Kidney glomerular epithelial cell (primary cell): ENCODE results near the gene ADD3.
"Not testable (repeated sequence)": the region's sequence is repeated elsewhere in the genome, so short reads cannot be mapped to it uniquely, and the experiment has no call there.

ENCODE experiments used
- DNase-seq: peaks from one replicate; lab custom pipeline; 2025; lab: John Stamatoyannopoulos, UW

Gene ADD3

DNA sequence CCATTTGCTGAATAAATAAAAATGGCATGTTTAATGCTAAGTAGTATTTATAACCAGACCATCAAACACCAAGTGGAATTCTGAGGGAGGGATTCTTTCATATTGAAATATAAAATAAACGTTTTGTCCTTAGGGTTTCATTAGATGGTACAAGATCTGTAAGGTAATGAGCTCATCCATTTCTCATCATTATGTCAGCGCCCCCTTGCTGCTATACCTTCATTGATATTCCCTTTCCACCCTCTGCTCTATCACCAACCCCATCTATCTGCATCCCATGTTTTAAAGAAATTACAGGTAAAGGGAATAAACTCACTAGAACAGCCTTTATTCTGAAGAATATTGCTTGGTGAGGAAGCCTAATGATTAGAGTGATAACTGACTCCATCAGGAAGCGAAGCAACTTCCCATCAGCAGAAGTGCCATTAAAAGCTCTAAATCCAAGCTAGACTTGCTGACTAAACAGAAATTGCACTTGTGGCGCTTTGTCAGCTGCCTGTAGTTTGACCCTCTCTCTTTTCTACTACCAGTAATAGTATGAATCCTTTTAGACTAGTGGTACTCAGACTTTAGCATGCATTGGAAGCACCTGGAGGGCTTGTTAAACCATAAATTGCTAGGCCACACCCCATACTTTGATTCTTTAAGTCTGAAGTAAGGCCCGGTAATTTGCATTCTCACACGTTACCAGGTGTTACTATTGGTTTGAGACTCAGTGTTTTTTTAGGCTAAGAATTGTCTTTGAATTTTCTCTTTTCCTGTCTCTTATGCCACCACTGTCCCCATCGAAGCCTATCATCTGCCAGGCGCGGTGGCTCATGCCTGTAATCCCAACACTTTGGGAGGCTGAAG, 27.5 kb downstream of the ADD3 start:
- DNase-seq: no peak

DNA sequence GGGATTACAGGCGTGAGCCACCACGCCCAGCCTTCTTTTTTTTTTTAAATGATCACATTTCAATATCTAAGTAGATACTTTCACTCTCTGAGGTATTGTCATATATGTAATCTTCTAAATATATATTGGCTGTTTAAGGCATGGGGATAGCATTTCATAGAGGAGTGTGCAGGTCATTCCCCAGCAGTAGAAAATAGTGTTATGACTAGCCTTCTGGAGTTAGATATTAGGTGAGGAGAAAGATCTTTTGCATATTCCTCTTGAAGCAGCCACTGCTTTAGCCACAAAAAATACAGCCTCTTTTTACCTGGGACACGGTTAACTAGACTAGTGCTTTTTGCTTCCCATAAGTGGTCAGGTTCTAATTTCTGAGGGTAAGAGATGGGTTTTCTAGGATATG, 28.9 kb downstream of the ADD3 start:
- no peak for DNase-seq

- DNase-seq: no peak
Observed at GRCh38 chr10:110039254-110039653, 31.5 kb downstream of the ADD3 start.

GRCh38 chr10:110040108-110040507, 32.3 kb downstream of the ADD3 start:
- no peak for DNase-seq

DNA sequence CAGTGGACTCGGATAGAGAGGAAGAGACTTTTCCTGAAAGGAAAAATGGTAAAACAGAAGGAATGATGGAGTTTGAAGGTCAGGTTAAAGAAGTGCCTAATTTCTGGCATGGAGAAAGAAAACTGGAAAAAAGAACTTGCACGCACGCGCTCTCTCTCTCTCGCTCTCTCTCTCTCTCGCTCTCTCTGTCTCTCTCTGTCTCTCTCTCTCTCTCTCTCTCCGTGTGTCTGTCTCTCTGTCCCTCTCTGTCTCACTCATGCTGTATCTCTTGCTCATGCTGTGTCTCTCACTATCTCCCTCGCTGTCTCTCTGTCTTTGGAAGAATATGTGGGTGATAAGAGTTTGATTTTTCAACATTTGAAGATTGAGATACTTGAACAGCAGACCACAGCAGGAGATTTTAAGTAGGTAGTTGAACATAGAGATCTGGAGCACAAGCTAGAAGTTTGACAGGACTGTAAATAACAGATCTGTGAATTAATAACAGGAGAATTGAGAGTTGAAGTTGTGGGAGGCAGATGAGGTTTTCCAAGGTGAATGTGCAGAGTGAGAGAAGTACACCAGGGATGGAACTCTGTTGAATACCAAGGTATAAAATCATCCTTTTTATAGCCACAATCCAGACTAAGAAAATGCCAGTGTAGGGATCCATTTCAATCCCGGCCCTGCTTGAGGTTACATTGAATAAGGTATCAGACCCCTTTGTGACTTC, 33.1 kb downstream of the ADD3 start:
- peak; percentile 93 for DNase-seq

DNA sequence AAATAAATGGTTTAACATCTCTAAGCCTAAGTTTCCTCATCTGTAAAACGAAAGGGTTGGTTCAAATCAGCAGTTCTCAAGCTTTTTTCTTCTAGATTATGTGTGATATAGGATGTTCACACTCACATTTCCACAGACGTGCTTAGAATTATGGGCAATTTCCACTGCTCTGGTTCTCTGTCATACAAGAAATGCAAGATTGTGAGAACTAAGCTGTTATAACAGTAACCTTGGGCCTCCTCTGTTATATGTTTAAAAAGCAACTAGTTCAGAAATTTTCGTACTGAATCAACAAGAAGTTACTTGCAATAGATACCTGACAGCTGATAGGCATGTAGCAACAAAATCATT, 33.7 kb downstream of the ADD3 start:
- no peak for DNase-seq

GRCh38 chr10:110042181-110042580, 34.4 kb downstream of the ADD3 start:
- DNase-seq: peak; percentile 80

- peak; percentile 68 for DNase-seq
Observed at GRCh38 chr10:110042891-110043290, 35.1 kb downstream of the ADD3 start.

GRCh38 chr10:110044681-110045080, 36.9 kb downstream of the ADD3 start:
- no peak for DNase-seq

DNA sequence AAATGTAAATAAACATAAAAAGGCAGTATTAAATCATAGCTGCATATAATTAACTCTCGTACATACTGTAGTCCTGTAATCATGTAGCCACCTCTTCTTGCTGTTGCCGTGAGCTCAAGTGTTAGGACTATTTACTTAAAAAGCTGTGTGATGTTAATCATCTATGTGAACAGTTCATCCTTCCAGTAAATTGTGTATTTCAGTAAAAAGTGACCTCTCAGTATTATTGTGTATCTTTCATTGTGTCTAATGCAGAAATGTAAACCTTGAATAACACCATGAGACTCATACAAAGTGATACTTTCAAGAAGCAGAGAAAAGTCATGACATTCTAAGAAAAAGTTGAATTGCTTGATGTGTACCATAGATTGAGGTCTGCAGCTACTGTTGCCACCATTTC, 38.0 kb downstream of the ADD3 start:
- DNase-seq: no peak

GRCh38 chr10:110048145-110048544, 40.4 kb downstream of the ADD3 start:
- DNase-seq: not testable (repeated sequence)

DNA sequence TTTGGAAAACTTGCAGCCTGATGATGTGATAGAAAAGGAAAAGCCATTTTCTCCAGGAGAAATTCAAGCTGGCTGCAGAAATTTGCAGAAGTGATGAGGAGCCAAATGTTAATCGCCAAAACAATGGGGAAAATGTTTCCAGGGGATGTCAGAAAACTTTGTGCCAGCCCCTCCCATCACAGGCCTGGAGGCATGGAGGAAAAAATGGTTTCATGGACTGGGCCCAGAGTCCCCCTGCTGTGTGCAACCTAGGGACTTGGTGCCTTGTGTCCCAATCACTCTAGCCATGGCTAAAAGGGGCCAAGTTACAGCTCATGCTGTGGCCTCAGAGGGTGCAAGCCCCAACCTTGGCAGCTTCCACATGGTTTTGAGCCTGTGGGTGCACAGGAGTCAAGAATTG, 41.0 kb downstream of the ADD3 start:
- DNase-seq: no peak

- not testable (repeated sequence) for DNase-seq
Observed at GRCh38 chr10:110049889-110050591, 42.3 kb downstream of the ADD3 start.

- no peak for DNase-seq
Observed at GRCh38 chr10:110051487-110051886, 43.7 kb downstream of the ADD3 start.

GRCh38 chr10:110052916-110053315, 45.1 kb downstream of the ADD3 start:
- DNase-seq: no peak

DNA sequence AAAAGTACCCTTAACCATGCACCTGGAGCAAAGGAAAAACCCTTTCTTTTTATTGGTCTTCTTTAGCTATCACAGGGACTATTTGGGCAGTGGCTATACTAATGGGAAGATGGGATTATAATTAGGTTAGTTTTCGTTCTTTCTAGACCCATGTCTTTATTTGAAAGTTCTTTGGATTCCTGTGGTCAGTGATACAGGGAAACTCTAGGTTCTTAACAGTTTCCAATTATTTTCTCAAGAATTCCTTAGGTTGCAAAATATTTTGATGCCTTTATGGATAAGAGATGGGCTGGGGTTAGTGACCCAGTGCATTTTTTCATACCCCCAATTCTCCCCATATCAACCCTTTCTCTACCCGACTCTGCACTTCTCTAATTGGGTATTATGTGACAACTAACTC, 49.0 kb downstream of the ADD3 start:
- peak; percentile 50 for DNase-seq

DNA sequence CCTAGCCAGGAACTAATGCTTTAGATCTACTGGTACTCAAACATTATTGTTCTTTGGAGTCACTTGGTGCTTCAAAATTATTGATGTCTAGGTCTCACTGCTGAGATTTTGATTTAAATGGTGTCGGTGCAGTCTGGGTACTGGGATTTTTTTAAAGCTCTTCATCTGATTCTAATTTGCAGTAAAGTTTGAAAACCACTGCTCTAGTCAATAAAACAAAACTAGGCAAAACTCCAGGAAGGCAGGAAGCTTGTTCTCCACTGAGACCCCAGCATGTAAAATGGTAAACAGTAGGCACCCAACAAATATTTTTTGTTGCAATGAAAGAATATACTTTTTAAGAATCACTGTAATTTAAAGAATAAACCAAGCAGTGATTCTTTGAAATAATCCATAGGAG, 49.7 kb downstream of the ADD3 start:
- no peak for DNase-seq

- no peak for DNase-seq
Observed at GRCh38 chr10:110058212-110058611, 50.4 kb downstream of the ADD3 start.

- no peak for DNase-seq
Observed at GRCh38 chr10:110059925-110060324, 52.1 kb downstream of the ADD3 start.

GRCh38 chr10:110061687-110062086, 53.9 kb downstream of the ADD3 start:
- no peak for DNase-seq

- DNase-seq: no peak
Observed at GRCh38 chr10:110065269-110065668, 57.5 kb downstream of the ADD3 start.

DNA sequence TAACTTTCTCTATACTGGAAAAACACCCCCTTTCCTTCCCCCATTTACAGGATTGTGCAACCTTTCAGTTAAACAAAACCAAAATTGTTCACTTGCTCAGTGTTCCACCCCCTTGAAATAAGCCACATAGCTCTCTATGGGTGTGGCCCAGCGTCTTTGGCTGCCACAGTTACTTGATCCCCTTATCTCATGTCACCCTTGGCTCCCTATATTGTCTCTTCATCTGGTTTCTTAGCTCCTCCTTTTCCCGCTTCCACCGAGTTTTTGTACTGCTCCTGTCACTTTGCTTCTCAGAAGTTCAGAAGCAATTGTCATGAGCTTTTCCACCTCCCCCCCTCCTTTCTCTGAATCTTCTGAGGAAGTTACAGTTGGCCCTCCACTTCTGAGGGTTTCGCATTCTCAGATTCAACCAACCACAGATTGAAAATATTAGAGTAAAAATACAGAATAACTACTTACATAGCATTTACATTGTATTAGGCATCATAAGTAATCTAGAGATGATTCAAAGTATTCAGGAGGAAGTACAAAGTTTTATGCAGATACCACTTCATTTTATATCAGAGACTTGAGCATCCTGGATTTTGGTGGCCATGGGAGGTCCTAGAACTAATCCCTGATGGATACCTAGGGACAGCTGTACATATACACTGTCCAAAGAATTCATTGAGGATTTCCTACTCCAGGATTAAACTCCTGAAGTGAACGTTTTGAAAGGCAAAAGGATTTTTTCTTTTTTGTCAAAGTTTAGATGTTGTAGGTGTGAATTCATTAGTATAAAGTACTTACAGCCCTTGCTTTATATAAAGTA, 60.4 kb downstream of the ADD3 start:
- no peak for DNase-seq
